KMS-11 (cell line): ENCODE results near the gene HAAO.
"Not testable (repeated sequence)": the region's sequence is repeated elsewhere in the genome, so short reads cannot be mapped to it uniquely, and the experiment has no call there.

Source experiments
- H2AFZ ChIP-seq: fragments of 200-600 bp; sonication (generic); 2 replicates; pipeline ENCODE4 v1.6.1; 2016; ENCODE audit warnings: antibody characterized with exemption, mixed run types, low read depth
- H3K27ac ChIP-seq: fragments of 200-600 bp; sonication (generic); 2 replicates; pipeline ENCODE4 v1.6.1; 2016; ENCODE audit warnings: mild to moderate bottlenecking, mixed run types
- H3K27me3 ChIP-seq: fragments of 200-600 bp; sonication (generic); 2 replicates; pipeline ENCODE4 v1.6.1; 2017; ENCODE audit warnings: mild to moderate bottlenecking, low read depth, mixed run types, moderate library complexity; ENCODE audit not compliant: insufficient read depth
- H3K36me3 ChIP-seq: fragments of 200-600 bp; sonication (generic); 2 replicates; pipeline ENCODE4 v1.6.1; 2017; ENCODE audit warnings: mild to moderate bottlenecking, mixed run types; ENCODE audit not compliant: insufficient read depth
- H3K4me1 ChIP-seq: fragments of 200-600 bp; sonication (generic); 2 replicates; pipeline ENCODE4 v1.6.1; 2016; ENCODE audit warnings: mild to moderate bottlenecking, low read depth, mixed run types; ENCODE audit not compliant: poor library complexity, severe bottlenecking
- H3K4me2 ChIP-seq: fragments of 200-600 bp; sonication (generic); 2 replicates; pipeline ENCODE4 v1.7.0; 2016; ENCODE audit warnings: mild to moderate bottlenecking, mixed run types
- H3K4me3 ChIP-seq: fragments of 200-600 bp; sonication (generic); IDR thresholded peaks from 2 replicates; pipeline ENCODE4 v1.6.1; 2017; ENCODE audit warnings: low read depth, low read length, mixed read lengths; ENCODE audit not compliant: insufficient read depth
- H3K79me2 ChIP-seq: fragments of 200-600 bp; sonication (generic); 2 replicates; pipeline ENCODE4 v1.6.1; 2016; ENCODE audit warnings: low read depth, mixed run types; ENCODE audit not compliant: insufficient read depth
- H3K9ac ChIP-seq: fragments of 200-600 bp; sonication (generic); 2 replicates; pipeline ENCODE4 v1.6.1; 2016; ENCODE audit warnings: mild to moderate bottlenecking, mixed run types
- H4K20me1 ChIP-seq: fragments of 200-600 bp; sonication (generic); 2 replicates; pipeline ENCODE4 v1.6.1; 2016; ENCODE audit warnings: mild to moderate bottlenecking, mixed run types; ENCODE audit not compliant: insufficient read depth
- TF ChIP-seq, protein P1 (sequence below): fragments of 200-600 bp; sonication (generic); conservative IDR thresholded peaks from 2 replicates; pipeline ENCODE4 v1.6.1; 2017; ENCODE audit warnings: low read depth, mild to moderate bottlenecking, antibody characterized with exemption, low read length, moderate library complexity, mixed read lengths

Gene HAAO

DNA sequence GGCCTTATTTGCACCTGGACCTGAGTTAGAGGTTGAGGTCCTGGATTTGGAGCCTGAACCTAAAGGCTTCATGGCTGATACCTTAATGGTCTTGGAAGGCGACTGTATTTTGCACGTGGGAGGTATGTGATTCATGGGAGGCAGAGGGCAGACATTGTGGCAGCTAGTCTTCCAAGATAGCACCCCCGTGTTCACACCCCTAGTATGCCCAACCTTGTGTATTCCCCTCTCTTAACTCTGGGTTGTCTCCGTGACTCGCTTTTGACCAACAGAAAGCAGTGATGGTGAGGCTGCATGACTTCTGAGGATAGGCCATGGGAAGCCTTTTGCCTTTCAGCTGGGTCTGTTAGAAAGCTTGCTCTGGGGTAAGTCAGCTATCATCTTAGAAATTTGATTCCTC lies 45.8 kb upstream of the HAAO start:
- H3K27me3 ChIP-seq, result no peaks in the 10 kb centered on the region
- H3K9ac ChIP-seq, result no peak overlapping the region
- H2AFZ ChIP-seq, result no peak overlapping the region
- H3K4me1 ChIP-seq, result no peaks in the 10 kb centered on the region
- no peak overlapping the region for H3K27ac ChIP-seq
- H3K79me2 ChIP-seq, result no peaks in the 10 kb centered on the region
- no peaks in the 10 kb centered on the region for H3K36me3 ChIP-seq
- H4K20me1 ChIP-seq, result no peaks in the 10 kb centered on the region
- no peak overlapping the region for H3K4me2 ChIP-seq
- TF ChIP-seq, protein P1, sequence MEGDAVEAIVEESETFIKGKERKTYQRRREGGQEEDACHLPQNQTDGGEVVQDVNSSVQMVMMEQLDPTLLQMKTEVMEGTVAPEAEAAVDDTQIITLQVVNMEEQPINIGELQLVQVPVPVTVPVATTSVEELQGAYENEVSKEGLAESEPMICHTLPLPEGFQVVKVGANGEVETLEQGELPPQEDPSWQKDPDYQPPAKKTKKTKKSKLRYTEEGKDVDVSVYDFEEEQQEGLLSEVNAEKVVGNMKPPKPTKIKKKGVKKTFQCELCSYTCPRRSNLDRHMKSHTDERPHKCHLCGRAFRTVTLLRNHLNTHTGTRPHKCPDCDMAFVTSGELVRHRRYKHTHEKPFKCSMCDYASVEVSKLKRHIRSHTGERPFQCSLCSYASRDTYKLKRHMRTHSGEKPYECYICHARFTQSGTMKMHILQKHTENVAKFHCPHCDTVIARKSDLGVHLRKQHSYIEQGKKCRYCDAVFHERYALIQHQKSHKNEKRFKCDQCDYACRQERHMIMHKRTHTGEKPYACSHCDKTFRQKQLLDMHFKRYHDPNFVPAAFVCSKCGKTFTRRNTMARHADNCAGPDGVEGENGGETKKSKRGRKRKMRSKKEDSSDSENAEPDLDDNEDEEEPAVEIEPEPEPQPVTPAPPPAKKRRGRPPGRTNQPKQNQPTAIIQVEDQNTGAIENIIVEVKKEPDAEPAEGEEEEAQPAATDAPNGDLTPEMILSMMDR, result no peak
- no peak overlapping the region for H3K4me3 ChIP-seq

DNA sequence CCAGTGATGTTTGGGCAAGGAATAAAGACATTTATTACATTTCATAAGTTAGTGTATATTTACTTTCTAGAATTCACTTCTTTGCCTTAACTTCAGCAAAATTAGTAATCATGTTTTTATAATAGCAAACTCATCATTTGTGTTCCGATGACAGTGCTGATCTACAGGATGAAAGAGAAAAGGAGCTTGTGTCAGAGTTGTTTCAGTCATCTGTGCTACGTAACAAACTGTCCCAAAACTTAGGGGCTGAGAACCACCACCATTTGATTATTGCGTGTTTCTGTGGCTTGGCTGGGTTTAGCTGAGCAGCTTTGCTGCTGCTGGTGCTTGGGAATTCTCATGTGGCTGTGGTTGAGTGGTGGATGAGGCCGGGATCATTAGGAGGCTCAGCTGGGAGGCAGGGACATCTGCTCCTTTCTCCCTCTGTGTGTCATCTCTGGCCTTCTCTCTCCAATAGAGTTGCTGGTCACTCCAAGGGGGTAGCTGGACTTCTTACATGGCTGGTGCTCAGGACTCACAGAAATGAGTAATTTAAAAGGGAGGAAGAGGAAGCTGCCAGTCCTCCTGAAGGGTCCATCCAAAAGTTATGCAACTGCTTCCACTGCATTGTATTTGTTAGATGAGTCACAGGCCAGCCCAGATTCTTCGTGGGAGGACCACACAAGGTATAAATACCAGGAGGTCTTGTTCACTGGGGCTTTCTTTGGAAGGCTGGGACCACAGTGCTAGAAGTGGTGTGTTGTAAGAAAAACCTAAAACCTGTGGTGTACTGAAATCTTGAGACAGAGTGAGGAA lies 43.4 kb upstream of the HAAO start:
- Histone ChIP-seq H3K9ac (no peak overlapping the region), H3K4me2 (no peak overlapping the region), H3K4me3 (no peak overlapping the region), H4K20me1 (no peaks in the 10 kb centered on the region), H3K79me2 (no peaks in the 10 kb centered on the region), H2AFZ (no peak overlapping the region), H3K4me1 (no peaks in the 10 kb centered on the region), H3K27me3 (no peaks in the 10 kb centered on the region), H3K27ac (no peak overlapping the region), H3K36me3 (no peaks in the 10 kb centered on the region)
- TF ChIP-seq, protein P1, result no peak

DNA sequence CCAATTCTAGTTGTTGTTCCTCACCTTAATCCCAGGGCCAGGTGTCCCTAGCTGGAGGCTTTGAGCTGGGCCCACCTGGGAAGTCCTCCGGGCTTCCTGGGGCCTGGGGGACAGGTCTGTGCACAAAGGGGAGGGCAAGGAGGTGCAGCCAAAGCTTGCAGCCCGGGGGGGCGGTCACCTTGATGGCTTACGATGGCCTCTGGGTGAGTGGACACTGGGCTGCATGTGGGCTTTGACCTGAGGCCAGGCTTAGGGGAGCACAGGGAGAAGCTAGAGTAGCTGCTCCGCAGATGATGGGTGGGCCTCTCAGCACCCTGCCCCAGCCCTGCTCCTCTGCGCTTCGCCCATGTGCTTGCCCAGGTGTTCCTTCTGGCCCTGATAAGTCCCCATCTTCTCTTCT lies 41.8 kb upstream of the HAAO start:
- no peaks in the 10 kb centered on the region for H3K4me1 ChIP-seq
- TF ChIP-seq, protein P1, result no peak

DNA sequence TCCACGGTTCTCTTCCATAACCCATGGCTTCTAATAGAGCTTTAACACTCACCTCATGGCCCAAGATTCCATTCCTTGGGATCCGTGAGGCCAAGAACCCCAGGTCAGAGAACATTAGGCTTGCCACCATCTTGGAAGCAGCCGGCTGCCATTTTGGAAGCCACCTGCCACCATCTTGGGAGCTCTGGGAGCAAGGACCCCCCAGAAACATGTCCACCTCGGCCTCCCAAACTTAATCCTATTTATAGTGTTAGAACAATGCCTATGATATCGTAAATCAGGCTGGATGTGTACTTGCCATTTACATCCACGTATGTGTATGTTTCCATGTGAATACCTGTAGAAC lies 39.9 kb upstream of the HAAO start:
- H3K9ac ChIP-seq, result no peak overlapping the region
- no peak overlapping the region for H3K4me3 ChIP-seq

More for the DNA sequence above, 41.8 kb upstream of the HAAO start:
- Histone ChIP-seq H3K27me3 (no peaks in the 10 kb centered on the region), H3K9ac (no peak overlapping the region), H2AFZ (no peak overlapping the region), H3K79me2 (no peaks in the 10 kb centered on the region), H4K20me1 (no peaks in the 10 kb centered on the region), H3K4me2 (no peak overlapping the region), H3K4me3 (no peak overlapping the region), H3K36me3 (no peaks in the 10 kb centered on the region), H3K27ac (no peak overlapping the region)

DNA sequence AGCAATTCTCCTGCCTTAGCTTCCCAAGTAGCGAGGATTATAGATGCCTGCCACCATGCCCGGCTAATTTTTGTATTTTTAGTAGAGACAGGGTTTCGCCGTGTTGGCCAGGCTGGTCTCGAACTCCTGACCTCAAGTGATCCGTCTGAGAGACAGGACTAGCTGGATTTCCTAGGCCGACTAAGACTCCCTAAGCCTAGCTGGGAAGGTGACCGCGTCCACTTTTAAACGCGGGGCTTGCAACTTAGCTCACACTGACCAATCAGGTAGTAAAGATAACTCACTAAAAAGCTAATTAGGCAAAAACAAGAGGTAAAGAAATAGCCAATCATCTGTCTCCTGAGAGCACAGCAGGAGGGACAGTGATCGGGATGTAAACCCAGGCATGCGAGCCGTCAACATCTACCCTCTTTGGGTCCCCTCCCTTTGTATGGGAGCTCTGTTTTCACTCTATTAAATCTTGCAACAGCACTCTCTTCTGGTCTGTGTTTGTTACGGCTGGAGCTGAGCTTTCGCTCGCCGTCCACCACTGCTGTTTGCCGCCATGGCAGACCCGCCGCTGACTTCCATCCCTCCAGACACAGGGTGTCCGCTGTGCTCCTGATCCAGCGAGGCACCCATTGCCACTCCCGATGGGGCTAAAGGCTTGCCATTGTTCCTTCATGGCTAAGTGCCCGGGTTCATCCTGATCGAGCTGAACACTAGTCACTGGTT lies 39.3 kb upstream of the HAAO start:
- H3K4me3 ChIP-seq, H3K4me2 ChIP-seq, H2AFZ ChIP-seq, H3K36me3 ChIP-seq, H3K27me3 ChIP-seq, H3K27ac ChIP-seq, H3K9ac ChIP-seq, H4K20me1 ChIP-seq, H3K4me1 ChIP-seq, H3K79me2 ChIP-seq: not testable (repeated sequence)

More for the DNA sequence above, 39.9 kb upstream of the HAAO start:
- no peak overlapping the region for H3K27ac ChIP-seq
- H3K79me2 ChIP-seq, result no peaks in the 10 kb centered on the region
- H3K27me3 ChIP-seq, result no peaks in the 10 kb centered on the region
- peaks cover 4% of the 10 kb centered on the region for H3K4me1 ChIP-seq
- H3K36me3 ChIP-seq, result no peaks in the 10 kb centered on the region
- H4K20me1 ChIP-seq, result no peaks in the 10 kb centered on the region
- H2AFZ ChIP-seq, result no peak overlapping the region
- TF ChIP-seq, protein P1, result no peak
- no peak overlapping the region for H3K4me2 ChIP-seq
